ENCODE results near the gene SDF4. TPM values are rescaled to one million over a fixed set of nuclear protein-coding genes. Genes with fewer than 3 reads are reported as not detected.

Gene SDF4
- total RNA-seq, 4 donors from 2014 or later = 51.0 to 94.2 (median 79.4) TPM

DNA sequence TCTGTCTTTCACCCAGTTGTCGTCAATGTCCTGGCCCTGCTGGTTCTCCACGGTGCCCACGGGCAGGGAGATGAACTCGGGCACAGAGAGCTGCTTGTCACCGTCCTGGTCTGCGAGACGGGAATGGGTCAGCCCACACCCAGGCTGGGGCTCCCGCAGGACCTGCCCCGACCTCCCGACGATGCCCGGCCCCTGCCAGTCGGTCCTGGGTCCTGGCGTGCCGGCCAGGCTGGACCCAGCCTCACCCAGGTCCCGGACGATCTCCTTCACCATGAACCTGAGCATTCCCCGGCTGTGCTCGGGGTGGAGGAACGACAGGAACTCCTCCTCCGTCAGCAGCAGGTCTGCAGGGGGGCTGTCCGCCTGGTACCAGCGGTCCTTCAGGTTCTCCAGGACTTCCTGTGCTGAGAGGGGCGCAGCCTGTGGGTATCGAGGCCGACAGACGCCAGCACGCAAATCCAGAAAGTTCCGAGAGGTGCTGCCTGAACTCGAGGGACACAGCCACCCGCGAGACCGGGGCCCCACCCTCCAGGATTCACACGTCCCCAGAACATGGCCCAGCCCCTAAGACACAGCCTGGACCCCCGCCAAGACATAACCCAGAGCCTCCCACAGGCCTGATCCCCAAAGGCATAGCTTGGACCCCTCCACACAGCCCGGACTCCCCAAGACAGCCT lies 13.1 kb downstream of the SDF4 start:
- H3K36me3 ChIP-seq = peaks cover 0 to 67% of the 10 kb centered on the region in 2 donors
- TF ChIP-seq, protein P1, sequence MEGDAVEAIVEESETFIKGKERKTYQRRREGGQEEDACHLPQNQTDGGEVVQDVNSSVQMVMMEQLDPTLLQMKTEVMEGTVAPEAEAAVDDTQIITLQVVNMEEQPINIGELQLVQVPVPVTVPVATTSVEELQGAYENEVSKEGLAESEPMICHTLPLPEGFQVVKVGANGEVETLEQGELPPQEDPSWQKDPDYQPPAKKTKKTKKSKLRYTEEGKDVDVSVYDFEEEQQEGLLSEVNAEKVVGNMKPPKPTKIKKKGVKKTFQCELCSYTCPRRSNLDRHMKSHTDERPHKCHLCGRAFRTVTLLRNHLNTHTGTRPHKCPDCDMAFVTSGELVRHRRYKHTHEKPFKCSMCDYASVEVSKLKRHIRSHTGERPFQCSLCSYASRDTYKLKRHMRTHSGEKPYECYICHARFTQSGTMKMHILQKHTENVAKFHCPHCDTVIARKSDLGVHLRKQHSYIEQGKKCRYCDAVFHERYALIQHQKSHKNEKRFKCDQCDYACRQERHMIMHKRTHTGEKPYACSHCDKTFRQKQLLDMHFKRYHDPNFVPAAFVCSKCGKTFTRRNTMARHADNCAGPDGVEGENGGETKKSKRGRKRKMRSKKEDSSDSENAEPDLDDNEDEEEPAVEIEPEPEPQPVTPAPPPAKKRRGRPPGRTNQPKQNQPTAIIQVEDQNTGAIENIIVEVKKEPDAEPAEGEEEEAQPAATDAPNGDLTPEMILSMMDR (IDR thresholded peaks at IDR 0.05 in 4 of 5, conservative IDR thresholded peaks at IDR 0.05 in 1 of 5) = no peak
- H3K27me3 ChIP-seq = no peaks in the 10 kb centered on the region
- ATAC-seq = no peak
- H3K4me3 ChIP-seq = no peak overlapping the region
- peaks cover 0 to 4% of the 10 kb centered on the region in 2 donors for H3K4me1 ChIP-seq
- intact Hi-C loops (cut with DNase I; ENCODE audit: low total_unique reads) = no loop called here
- no peaks in the 10 kb centered on the region for H3K9me3 ChIP-seq
- in situ Hi-C loops (cut with MboI; ENCODE audit: low sequenced_read_pairs in 4 of 4) = no loop called here
- no peak for DNase-seq
- peak overlapping the region in 1 of 4 donors; percentile 55 for H3K27ac ChIP-seq

GRCh38 chr1:1217621-1218523 lies 13.9 kb downstream of the SDF4 start:
- Histone ChIP-seq H3K27ac (peak overlapping the region in 2 of 4 donors; percentile 9 to 55), H3K4me3 (no peak overlapping the region), H3K4me1 (peaks cover 0 to 4% of the 10 kb centered on the region in 2 donors), H3K9me3 (no peaks in the 10 kb centered on the region), H3K36me3 (peaks cover 0 to 60% of the 10 kb centered on the region in 2 donors), H3K27me3 (no peaks in the 10 kb centered on the region)
- in situ Hi-C loops (cut with MboI; ENCODE audit: low sequenced_read_pairs in 4 of 4) (no loop called here), intact Hi-C loops (cut with DNase I; ENCODE audit: low total_unique reads) (no loop called here)
- TF ChIP-seq, protein P1 (IDR thresholded peaks at IDR 0.05 in 4 of 5, conservative IDR thresholded peaks at IDR 0.05 in 1 of 5) = no peak
- TF ChIP-seq POLR2A (IDR thresholded peaks at IDR 0.05) = no peak
- ATAC-seq (no peak), DNase-seq (no peak)

GRCh38 chr1:1216770-1217620 lies 14.8 kb downstream of the SDF4 start:
- Histone ChIP-seq H3K27me3 (no peaks in the 10 kb centered on the region), H3K36me3 (peaks cover 0 to 51% of the 10 kb centered on the region in 2 donors), H3K4me3 (no peak overlapping the region), H3K4me1 (peaks cover 0 to 4% of the 10 kb centered on the region in 2 donors), H3K9me3 (no peaks in the 10 kb centered on the region), H3K27ac (peak overlapping the region in 3 of 4 donors; percentile 28 to 62 (median 50))
- ATAC-seq (no peak), DNase-seq (no peak)
- TF ChIP-seq, protein P1 (IDR thresholded peaks at IDR 0.05 in 4 of 5, conservative IDR thresholded peaks at IDR 0.05 in 1 of 5) = no peak
- TF ChIP-seq POLR2A (IDR thresholded peaks at IDR 0.05) = no peak
- intact Hi-C loops (cut with DNase I; ENCODE audit: low total_unique reads) (no loop called here), in situ Hi-C loops (cut with MboI; ENCODE audit: low sequenced_read_pairs in 4 of 4) (no loop called here)

- DNase-seq (no peak), ATAC-seq (no peak)
- Histone ChIP-seq H3K9me3 (no peaks in the 10 kb centered on the region), H3K27me3 (no peaks in the 10 kb centered on the region), H3K36me3 (peaks cover 0 to 43% of the 10 kb centered on the region in 2 donors), H3K4me3 (no peak overlapping the region), H3K27ac (peak overlapping the region in 3 of 4 donors; percentile 28 to 62 (median 50)), H3K4me1 (peaks cover 0 to 4% of the 10 kb centered on the region in 2 donors)
- in situ Hi-C loops (cut with MboI; ENCODE audit: low sequenced_read_pairs in 4 of 4) (no loop called here), intact Hi-C loops (cut with DNase I; ENCODE audit: low total_unique reads) (no loop called here)
- TF ChIP-seq POLR2A (IDR thresholded peaks at IDR 0.05) = no peak
- TF ChIP-seq, protein P1 (IDR thresholded peaks at IDR 0.05 in 4 of 5, conservative IDR thresholded peaks at IDR 0.05 in 1 of 5) = no peak
These were observed 15.8 kb downstream of the SDF4 start for GRCh38 chr1:1215881-1216605.

Measured in gastrocnemius medialis (tissue), 4 donors.